Ovary (tissue), 3 donors: ENCODE data around the gene INTS3.

Experiments used
- CTCF ChIP-seq, 3 donors: fragments of 450-650 bp in 2 of 3; fragments of 200-600 bp in 1 of 3; IDR thresholded peaks; one replicate each; pipeline versions ENCODE4 v1.5.1 to v1.8.0; 2016 to 2022; ENCODE audit warnings: antibody characterized with exemption in 3 of 3, mild to moderate bottlenecking in 1 of 3
- EP300 ChIP-seq: sonication (generic); formaldehyde crosslinking; IDR thresholded peaks from one replicate; pipeline ENCODE4 v1.6.1; 2017; ENCODE audit warnings: antibody characterized with exemption
- POLR2A ChIP-seq: fragments of 450-650 bp; IDR thresholded peaks from one replicate; pipeline ENCODE4 v1.6.1; 2017; ENCODE audit warnings: antibody characterized with exemption, mild to moderate bottlenecking, moderate library complexity
- donor health status: DM: no; HTN: no; CAD: no.

GRCh38 chr1:153816283-153816889 lies 88.5 kb downstream of the INTS3 start:
- no peak for TF ChIP-seq CTCF (IDR thresholded peaks at IDR 0.05)
- TF ChIP-seq POLR2A = no peak
- TF ChIP-seq EP300 = no peak
